HEK293 (cell line): Measurements from ENCODE around the gene ALPK3.

Experiments
- CTCF ChIP-seq: fragments of 450-650 bp; formaldehyde crosslinking; IDR thresholded peaks from 2 replicates; pipeline ENCODE4 v1.5.1; 2016; ENCODE audit warnings: missing biosample characterization, missing genetic modification characterization
- ZBTB17 ChIP-seq: fragments of 450-650 bp; formaldehyde crosslinking; IDR thresholded peaks from 2 replicates; pipeline ENCODE4 v1.5.1; 2016; ENCODE audit warnings: missing biosample characterization, missing genetic modification characterization
- ZNF654 ChIP-seq: fragments of 450-650 bp; formaldehyde crosslinking; IDR thresholded peaks from 2 replicates; pipeline ENCODE4 v1.5.1; 2016; ENCODE audit warnings: low read depth, missing biosample characterization, missing genetic modification characterization

GRCh38 chr15:84899750-84900149, 82.6 kb downstream of the ALPK3 start:
- TF ChIP-seq CTCF (no peak), ZBTB17 (tag by site-specific recombination) (no peak), ZNF654 (tag by site-specific recombination) (no peak)
